GM12872 (cell line): ENCODE results near the gene CCR5.

Source experiments
- CTCF ChIP-seq: IDR thresholded peaks from 3 replicates; pipeline ENCODE4 v1.5.1; 2011; ENCODE audit warnings: low read depth, mild to moderate bottlenecking, low read length, moderate library complexity; ENCODE audit not compliant: insufficient read depth

The CCR5 gene

GRCh38 chr3:46400000-46400734 is 29.4 kb downstream of the CCR5 start:
- no peak for TF ChIP-seq CTCF

GRCh38 chr3:46400846-46401245 is 30.1 kb downstream of the CCR5 start:
- TF ChIP-seq CTCF, result no peak

GRCh38 chr3:46401579-46401978 is 30.8 kb downstream of the CCR5 start:
- TF ChIP-seq CTCF, result no peak

GRCh38 chr3:46405301-46406019 is 34.7 kb downstream of the CCR5 start:
- 0 out of 3 replicates have a peak, but pooled peaks have one; percentile 2 for TF ChIP-seq CTCF

- no peak for TF ChIP-seq CTCF
Measured at GRCh38 chr3:46406443-46406787, 35.7 kb downstream of the CCR5 start.

- TF ChIP-seq CTCF, result no peak
Measured at GRCh38 chr3:46406788-46407611, 36.3 kb downstream of the CCR5 start, which contains the start of the genes CCR5AS and CCRL2. CCR5AS (minus strand) TSS chr3:46407066. CCRL2 (plus strand) TSS chr3:46407259; CDS start chr3:46408080, 821 bp downstream.

GRCh38 chr3:46407970-46408369 is 37.2 kb downstream of the CCR5 start:
- TF ChIP-seq CTCF, result no peak
